Activated T-helper 1 cell treated with anti-CD3 and anti-CD28 coated beads, Interleukin-12 subunit alpha, Interleukin-12 subunit beta, Interleukin-2, Interleukin-4 antibody, amounts not matched to agents 30 ng/mL and 10 ng/mL and 1 ng/mL, durations not matched to agents 14 hours and 24 hours and 36 hours (primary cell): ENCODE measurements around the gene EIF2D. TPM values are rescaled to one million over a fixed set of nuclear protein-coding genes. Genes with fewer than 3 reads are reported as not detected.
"Not testable (repeated sequence)": the region's sequence is repeated elsewhere in the genome, so short reads cannot be mapped to it uniquely, and the experiment has no call there.

Experiments used
- DNase-seq: peaks from one replicate; pipeline ENCODE4 v3.0.0; 2021; ENCODE audit warnings: low spot score
- H3K27ac Mint-ChIP-seq: one replicate; pipeline ENCODE4 v1.8.0; 2021; ENCODE audit warnings: mild to moderate bottlenecking, mixed read lengths
- H3K27me3 Mint-ChIP-seq: one replicate; pipeline ENCODE4 v1.8.0; 2022; ENCODE audit warnings: mild to moderate bottlenecking, moderate library complexity, mixed read lengths; ENCODE audit not compliant: insufficient read depth
- H3K36me3 Mint-ChIP-seq: one replicate; pipeline ENCODE4 v1.8.0; 2021; ENCODE audit warnings: low read depth, mixed read lengths
- H3K4me1 Mint-ChIP-seq: one replicate; pipeline ENCODE4 v1.8.0; 2021; ENCODE audit warnings: low read depth, mixed read lengths
- H3K4me3 Mint-ChIP-seq: one replicate; pipeline ENCODE4 v1.8.0; 2021; ENCODE audit warnings: mild to moderate bottlenecking, moderate library complexity, mixed read lengths
- H3K9me3 Mint-ChIP-seq: one replicate; pipeline ENCODE4 v1.8.0; 2021; ENCODE audit warnings: mixed read lengths
- intact Hi-C: fragments of 100-400 bp; cut with micrococcal nuclease; formaldehyde crosslinking; loops from one replicate; pipeline ENCODE4 v1.15.1; 2024
- total RNA-seq: library from RNA; stranded (reverse); gene quantifications from 2 replicates; pipeline ENCODE4 v1.2.3, GENCODE V29; 2022

EIF2D gene
- total RNA-seq, 1 donor from 2014 or later = 101 TPM

GRCh38 chr1:206631085-206631509, 18.8 kb upstream of the EIF2D start:
- Mint-ChIP-seq H3K4me3 (no peak overlapping the region), H3K9me3 (no peaks in the 10 kb centered on the region), H3K27ac (no peak overlapping the region), H3K4me1 (peaks cover 20% of the 10 kb centered on the region), H3K27me3 (peaks cover 19% of the 10 kb centered on the region), H3K36me3 (no peaks in the 10 kb centered on the region)
- no peak for DNase-seq
- intact Hi-C loops = loop anchor here (10.0 kb wide), 1 partner anchor 424 kb away; the partner anchor contains the start of genes PFKFB2 and YOD1

DNA sequence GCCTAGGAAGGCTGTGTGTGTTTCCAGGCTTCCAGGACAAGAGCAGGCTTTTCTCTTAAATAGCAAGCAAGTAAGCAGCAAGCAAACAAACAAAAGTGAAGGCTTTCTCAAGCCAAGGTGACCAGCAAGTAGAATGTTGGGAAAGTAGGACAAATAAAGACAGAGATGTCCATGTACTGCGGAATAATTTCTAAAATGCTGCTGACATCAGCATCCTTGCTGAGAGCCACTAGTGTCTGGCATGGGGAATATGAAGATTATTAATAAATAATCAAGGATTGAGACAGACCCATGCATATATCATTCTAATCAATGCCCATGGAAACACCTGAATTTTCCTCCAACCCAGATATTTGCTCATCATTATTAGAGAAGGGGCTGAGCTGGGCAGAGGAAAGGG, 16.7 kb upstream of the EIF2D start:
- DNase-seq = no peak
- intact Hi-C loops = no loop called here
- H3K27me3 Mint-ChIP-seq = peaks cover 23% of the 10 kb centered on the region
- H3K9me3 Mint-ChIP-seq = peaks cover 4% of the 10 kb centered on the region
- no peak overlapping the region for H3K4me3 Mint-ChIP-seq
- no peak overlapping the region for H3K27ac Mint-ChIP-seq
- peaks cover 6% of the 10 kb centered on the region for H3K4me1 Mint-ChIP-seq
- no peaks in the 10 kb centered on the region for H3K36me3 Mint-ChIP-seq

- peaks cover 22% of the 10 kb centered on the region for H3K27me3 Mint-ChIP-seq
- H3K9me3 Mint-ChIP-seq, intact Hi-C loops, H3K36me3 Mint-ChIP-seq, H3K27ac Mint-ChIP-seq, H3K4me3 Mint-ChIP-seq, H3K4me1 Mint-ChIP-seq, DNase-seq: not testable (repeated sequence)
These were observed 14.1 kb upstream of the EIF2D start for GRCh38 chr1:206626396-206626795.

DNA sequence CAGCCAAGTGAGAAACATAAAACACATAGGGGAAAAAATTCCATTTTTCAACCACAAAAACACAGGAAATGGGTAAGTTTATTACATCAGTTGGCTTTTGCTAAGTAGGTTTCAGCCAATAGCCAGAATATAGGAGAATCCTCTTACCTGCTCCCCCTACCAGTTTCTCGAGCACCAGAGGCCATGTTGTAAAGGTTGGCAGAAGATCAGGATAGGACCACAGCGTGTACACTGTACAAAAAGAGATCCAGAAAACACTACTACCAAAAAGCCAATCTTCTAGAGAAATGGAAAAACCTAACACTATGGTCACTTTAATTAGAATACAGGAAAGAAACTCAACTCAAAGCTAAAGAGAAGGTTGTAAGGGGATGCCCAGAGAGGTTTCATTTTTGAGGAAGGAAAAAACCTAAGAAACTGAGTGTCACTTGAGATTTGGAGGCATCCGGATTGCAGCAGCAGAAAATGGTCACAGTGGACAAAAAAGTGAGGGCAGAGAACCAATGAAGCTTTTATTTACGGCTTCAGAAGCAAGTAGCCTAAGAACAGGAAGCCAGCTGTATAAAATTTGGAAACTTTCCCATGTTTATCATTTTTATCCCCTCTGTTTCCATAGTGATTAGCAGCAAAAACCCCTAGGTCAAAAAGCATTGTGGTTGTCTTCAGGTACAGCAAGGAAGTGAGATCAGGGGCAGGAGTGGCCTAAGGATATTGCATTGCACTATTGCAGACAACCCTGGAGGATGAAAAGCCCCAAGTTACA, 2.9 kb downstream of the EIF2D start:
- intact Hi-C loops = loop anchor here (1.0 to 10.0 kb wide), 9 partner anchors 19 to 375 kb away; partner anchors contain the start of gene DYRK3
- Mint-ChIP-seq H3K27me3 (no peaks in the 10 kb centered on the region), H3K36me3 (peaks cover 45% of the 10 kb centered on the region), H3K4me1 (peaks cover 52% of the 10 kb centered on the region), H3K4me3 (peak overlapping the region; percentile 98), H3K9me3 (no peaks in the 10 kb centered on the region), H3K27ac (peak overlapping the region; percentile 97)
- peak; percentile 18 for DNase-seq

- DNase-seq = peak; percentile 38
- intact Hi-C loops = loop anchor here (1.0 to 10.0 kb wide), 6 partner anchors 17 to 377 kb away; partner anchors contain the start of gene DYRK3
- peaks cover 52% of the 10 kb centered on the region for H3K4me1 Mint-ChIP-seq
- H3K36me3 Mint-ChIP-seq = peaks cover 47% of the 10 kb centered on the region
- peak overlapping the region; percentile 98 for H3K4me3 Mint-ChIP-seq
- no peaks in the 10 kb centered on the region for H3K9me3 Mint-ChIP-seq
- peak overlapping the region; percentile 97 for H3K27ac Mint-ChIP-seq
- H3K27me3 Mint-ChIP-seq = no peaks in the 10 kb centered on the region
These were observed 4.1 kb downstream of the EIF2D start for GRCh38 chr1:206608108-206608698.

- Mint-ChIP-seq H3K27me3 (no peaks in the 10 kb centered on the region), H3K4me3 (no peak overlapping the region), H3K27ac (no peak overlapping the region), H3K9me3 (no peaks in the 10 kb centered on the region), H3K36me3 (peaks cover 51% of the 10 kb centered on the region), H3K4me1 (peaks cover 50% of the 10 kb centered on the region)
- intact Hi-C loops = loop anchor here (10.0 kb wide), 1 partner anchor 378 kb away; no protein-coding TSS in a partner anchor
- no peak for DNase-seq
These were observed 5.4 kb downstream of the EIF2D start for GRCh38 chr1:206606867-206607266.

- H3K4me1 Mint-ChIP-seq = peaks cover 30% of the 10 kb centered on the region
- no peak overlapping the region for H3K27ac Mint-ChIP-seq
- intact Hi-C loops = loop anchor here (10.0 kb wide), 1 partner anchor 380 kb away; no protein-coding TSS in a partner anchor
- no peak overlapping the region for H3K4me3 Mint-ChIP-seq
- no peak for DNase-seq
- no peaks in the 10 kb centered on the region for H3K27me3 Mint-ChIP-seq
- peaks cover 46% of the 10 kb centered on the region for H3K36me3 Mint-ChIP-seq
- H3K9me3 Mint-ChIP-seq = no peaks in the 10 kb centered on the region
These were observed 7.4 kb downstream of the EIF2D start for GRCh38 chr1:206604861-206605260.

- intact Hi-C loops = loop anchor here (10.0 kb wide), 1 partner anchor 384 kb away; no protein-coding TSS in a partner anchor
- Mint-ChIP-seq H3K4me1 (no peaks in the 10 kb centered on the region), H3K4me3 (no peak overlapping the region), H3K27ac (no peak overlapping the region), H3K9me3 (no peaks in the 10 kb centered on the region), H3K27me3 (no peaks in the 10 kb centered on the region), H3K36me3 (peaks cover 47% of the 10 kb centered on the region)
- DNase-seq = no peak
These were observed 11.7 kb downstream of the EIF2D start for GRCh38 chr1:206600527-206600926.

- H3K4me3 Mint-ChIP-seq = no peak overlapping the region
- peaks cover 67% of the 10 kb centered on the region for H3K36me3 Mint-ChIP-seq
- intact Hi-C loops = no loop called here
- H3K9me3 Mint-ChIP-seq = no peaks in the 10 kb centered on the region
- peaks cover 31% of the 10 kb centered on the region for H3K4me1 Mint-ChIP-seq
- no peak for DNase-seq
- peak overlapping the region; percentile 67 for H3K27ac Mint-ChIP-seq
- no peaks in the 10 kb centered on the region for H3K27me3 Mint-ChIP-seq
These were observed 16.0 kb downstream of the EIF2D start for GRCh38 chr1:206596319-206596666.

DNA sequence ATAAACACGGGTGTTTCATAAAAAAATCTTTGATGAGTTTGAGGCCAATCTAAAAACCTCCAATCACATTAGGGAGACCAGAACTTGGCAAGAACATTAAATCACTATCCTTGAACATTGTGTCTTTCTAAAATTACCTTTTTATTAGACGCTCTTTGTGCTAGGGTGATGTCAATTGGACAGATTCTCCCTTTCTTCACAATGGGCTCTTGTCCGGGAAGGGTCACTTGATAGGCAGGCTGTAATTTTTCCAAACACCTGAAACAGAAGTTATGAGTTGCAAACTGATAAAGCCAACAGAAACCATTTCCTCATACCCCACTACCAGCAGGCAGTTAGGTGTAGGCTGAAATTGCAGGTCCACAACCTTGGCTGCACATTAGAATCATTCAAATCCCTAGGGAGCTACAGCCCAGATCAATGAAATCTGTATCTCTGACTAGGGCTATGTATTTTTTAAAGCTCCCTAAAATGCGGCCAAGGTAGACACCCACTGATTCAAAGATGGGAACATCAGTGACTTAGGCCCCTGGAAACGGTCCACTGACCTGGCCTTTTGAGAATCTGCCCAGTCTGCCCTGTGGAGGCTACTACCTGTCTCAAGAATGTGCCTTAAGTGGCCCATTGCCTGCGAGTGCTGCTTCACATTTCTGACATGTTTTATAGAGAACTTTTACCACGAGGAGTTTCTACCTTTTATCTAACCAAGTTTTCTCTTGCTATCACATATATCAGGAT, 16.5 kb downstream of the EIF2D start:
- H3K27me3 Mint-ChIP-seq = no peaks in the 10 kb centered on the region
- intact Hi-C loops = no loop called here
- peaks cover 36% of the 10 kb centered on the region for H3K4me1 Mint-ChIP-seq
- H3K9me3 Mint-ChIP-seq = no peaks in the 10 kb centered on the region
- H3K27ac Mint-ChIP-seq = peak overlapping the region; percentile 67
- no peak for DNase-seq
- peaks cover 68% of the 10 kb centered on the region for H3K36me3 Mint-ChIP-seq
- no peak overlapping the region for H3K4me3 Mint-ChIP-seq

GRCh38 chr1:206593351-206593925, 18.8 kb downstream of the EIF2D start:
- Mint-ChIP-seq H3K4me3 (no peak overlapping the region), H3K36me3 (peaks cover 71% of the 10 kb centered on the region), H3K27ac (peak overlapping the region; percentile 81), H3K27me3 (no peaks in the 10 kb centered on the region), H3K4me1 (peaks cover 60% of the 10 kb centered on the region), H3K9me3 (no peaks in the 10 kb centered on the region)
- DNase-seq = no peak
- intact Hi-C loops = loop anchor here (5.0 kb wide), 2 partner anchors 36 to 69 kb away; no protein-coding TSS in a partner anchor

DNA sequence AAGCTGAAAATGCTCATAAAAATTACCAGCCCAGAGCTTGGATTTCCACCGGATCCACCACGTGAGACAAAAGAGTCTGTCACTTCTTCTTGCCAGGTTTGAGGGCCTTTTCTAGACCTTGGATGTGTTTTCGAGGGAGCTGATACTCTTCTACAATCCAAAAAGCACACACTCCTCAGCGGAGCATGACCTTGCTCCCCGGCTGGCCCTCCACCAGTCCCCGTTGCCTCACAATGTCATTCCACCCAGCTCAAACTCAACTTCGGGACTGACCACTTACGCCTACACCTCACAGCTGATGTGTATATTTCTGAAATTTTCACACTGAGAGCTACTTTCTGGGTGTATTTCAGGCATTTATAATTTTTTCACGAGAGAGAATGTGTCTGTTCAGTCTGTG, 20.6 kb downstream of the EIF2D start:
- intact Hi-C loops = loop anchor here (2.0 to 5.0 kb wide), 6 partner anchors 17 to 211 kb away; partner anchors contain the start of gene RASSF5
- Mint-ChIP-seq H3K4me3 (peak overlapping the region; percentile 9), H3K4me1 (peaks cover 77% of the 10 kb centered on the region), H3K36me3 (peaks cover 77% of the 10 kb centered on the region), H3K27ac (peak overlapping the region; percentile 81), H3K27me3 (no peaks in the 10 kb centered on the region), H3K9me3 (no peaks in the 10 kb centered on the region)
- no peak for DNase-seq
